DMS 273 (cell line): ENCODE measurements around the gene C5orf58.

Source experiments
- DNase-seq: peaks from one replicate; lab custom pipeline; 2025; ENCODE audit not compliant: unreplicated experiment; lab: John Stamatoyannopoulos, UW

The C5orf58 gene

DNA sequence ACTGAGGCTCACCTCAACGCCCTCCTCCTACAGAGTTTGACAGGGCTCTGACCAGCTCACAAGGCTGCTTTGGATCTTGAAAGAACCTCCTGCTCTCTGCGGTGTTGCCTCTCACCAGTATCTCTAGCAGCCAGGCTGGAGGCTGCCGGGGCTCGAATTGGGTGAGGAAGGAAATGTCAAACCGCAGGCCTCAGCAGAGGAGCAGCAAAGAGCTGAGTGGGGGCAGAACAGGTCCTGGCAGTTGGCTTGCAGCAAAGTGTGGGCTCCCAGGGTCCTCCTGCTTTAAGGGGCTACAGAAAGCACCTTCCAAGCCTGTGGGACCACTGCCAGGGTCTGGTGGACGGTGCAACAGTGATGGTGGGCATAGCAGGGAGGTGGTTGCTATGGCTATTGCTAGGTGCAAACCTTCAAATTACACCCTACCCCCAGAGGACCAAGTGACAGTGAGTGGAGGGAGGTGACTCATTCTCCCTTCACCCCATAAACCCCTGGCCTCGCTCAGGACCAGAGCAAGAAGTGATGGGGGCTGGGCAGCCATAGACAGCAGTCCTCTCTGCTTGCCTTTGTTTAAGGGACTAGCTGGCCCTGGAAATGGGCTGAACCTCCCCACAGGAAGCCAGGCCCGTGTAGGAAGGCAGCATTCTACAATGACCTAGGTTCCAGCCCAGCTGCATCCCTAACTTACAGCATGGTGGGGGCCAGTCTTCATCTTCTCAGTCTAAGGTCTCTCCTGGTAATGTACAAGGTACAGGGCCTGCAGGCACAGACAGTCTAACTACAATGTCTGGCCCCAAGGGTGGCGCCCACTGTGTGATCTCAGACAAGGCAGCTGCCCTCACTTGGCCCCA is 46.0 kb downstream of the C5orf58 start:
- no peak for DNase-seq

DNA sequence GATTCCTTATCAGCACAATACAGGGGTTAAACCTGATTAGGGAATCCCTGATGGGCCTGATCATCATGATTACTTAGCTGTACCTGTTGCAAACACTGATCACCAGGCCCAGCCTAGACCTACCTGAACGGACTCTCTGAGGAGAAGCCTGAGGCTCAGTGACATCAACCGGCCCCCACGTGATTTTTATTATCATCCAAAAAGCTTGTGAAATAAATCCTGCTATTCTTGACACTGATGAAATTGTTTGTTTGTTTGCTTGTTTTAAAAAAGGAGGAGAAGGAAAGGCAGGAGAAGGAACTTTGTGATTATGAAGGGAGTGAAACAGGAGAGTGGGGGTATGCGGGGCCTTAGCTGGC is 46.7 kb downstream of the C5orf58 start:
- no peak for DNase-seq

DNA sequence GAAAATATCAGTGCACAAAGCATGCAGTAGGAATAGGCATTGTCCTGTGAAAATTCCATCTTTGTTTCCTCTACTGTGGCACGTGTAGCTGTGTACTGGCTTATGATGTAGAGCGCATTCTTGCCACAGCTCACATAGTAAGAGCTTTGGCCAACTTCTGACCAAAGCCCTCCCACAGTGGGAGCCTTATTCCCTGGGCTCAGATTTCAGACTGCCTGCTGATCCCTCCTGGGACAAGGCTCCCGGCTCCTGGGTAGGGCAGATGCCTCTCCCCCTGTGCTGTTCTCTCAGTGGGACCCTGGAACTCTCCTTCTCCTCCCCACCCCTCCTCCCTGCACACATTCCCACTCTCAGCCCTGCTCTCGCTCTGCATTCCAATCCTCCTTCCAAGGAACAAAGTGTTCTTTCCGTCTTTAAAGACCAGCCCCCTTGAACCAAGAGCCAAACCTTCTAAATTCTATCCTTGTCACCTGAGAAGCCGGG is 47.3 kb downstream of the C5orf58 start:
- DNase-seq, result no peak

- DNase-seq, result no peak
Measured at GRCh38 chr5:170283296-170283695, 50.5 kb downstream of the C5orf58 start.

DNA sequence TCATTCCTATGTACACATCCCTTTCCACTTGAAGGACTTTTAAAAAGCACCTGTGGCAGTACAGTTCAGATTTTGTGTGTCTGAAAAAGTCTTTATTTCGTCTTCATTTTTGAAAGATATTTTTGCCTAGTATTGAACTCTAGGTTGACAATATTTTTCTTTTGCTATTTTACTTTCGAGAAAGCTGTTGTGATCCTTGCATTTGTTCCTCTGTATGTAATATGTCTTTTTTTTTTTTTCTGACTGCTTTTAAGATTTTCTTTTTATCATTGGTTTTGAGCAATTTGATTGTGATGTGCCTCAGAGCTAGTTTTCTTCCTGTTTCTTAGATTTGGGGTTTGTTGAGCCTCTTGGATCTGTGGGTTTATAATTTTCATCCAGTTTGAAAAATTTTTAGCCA is 51.4 kb downstream of the C5orf58 start:
- no peak for DNase-seq

DNA sequence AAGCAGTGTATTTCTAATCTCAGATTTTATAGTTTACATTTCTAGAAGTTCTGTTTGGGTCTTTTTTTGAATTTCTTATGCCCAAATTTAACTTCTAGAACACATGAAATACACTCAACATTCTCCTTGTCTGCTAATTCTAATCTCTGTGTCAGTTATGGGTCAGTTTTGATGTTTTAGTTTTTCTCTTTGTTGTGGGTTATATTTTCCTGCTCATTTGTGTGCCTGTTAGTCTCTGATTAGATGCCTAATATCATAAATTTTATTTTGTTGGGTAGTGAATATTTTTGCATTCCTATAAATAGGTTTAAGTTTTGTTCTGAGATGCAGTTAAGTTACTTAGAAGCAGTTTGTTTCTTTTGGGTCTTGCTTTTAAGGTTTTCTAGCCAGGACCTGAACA is 52.4 kb downstream of the C5orf58 start:
- DNase-seq, result no peak

GRCh38 chr5:170286386-170286925 is 53.7 kb downstream of the C5orf58 start:
- DNase-seq, result no peak

GRCh38 chr5:170287532-170287931 is 54.7 kb downstream of the C5orf58 start:
- DNase-seq, result no peak

GRCh38 chr5:170288151-170288550 is 55.4 kb downstream of the C5orf58 start:
- DNase-seq, result no peak

DNA sequence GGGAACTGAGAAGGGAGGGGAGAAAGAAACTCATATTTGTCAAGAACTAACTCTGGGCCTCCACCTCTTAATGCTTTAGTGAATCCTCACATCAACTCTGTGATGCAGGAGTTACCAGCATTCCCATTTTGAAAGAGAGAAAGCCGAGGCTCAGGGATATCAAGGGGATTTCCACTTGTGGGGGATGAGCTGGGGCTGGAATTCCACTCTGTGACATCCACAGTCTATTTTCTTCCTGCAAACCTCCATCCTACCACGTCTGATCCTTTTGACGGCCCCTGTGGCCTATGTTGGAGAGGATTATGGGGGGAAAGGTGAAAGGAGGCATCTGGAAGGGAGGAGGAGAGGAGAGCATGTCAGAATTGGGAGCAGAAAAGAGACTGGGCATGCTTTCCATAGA is 55.8 kb downstream of the C5orf58 start:
- no peak for DNase-seq

- DNase-seq, result no peak
Measured at GRCh38 chr5:170289121-170289520, 56.3 kb downstream of the C5orf58 start.

GRCh38 chr5:170289764-170290163 is 57.0 kb downstream of the C5orf58 start:
- DNase-seq, result no peak

DNA sequence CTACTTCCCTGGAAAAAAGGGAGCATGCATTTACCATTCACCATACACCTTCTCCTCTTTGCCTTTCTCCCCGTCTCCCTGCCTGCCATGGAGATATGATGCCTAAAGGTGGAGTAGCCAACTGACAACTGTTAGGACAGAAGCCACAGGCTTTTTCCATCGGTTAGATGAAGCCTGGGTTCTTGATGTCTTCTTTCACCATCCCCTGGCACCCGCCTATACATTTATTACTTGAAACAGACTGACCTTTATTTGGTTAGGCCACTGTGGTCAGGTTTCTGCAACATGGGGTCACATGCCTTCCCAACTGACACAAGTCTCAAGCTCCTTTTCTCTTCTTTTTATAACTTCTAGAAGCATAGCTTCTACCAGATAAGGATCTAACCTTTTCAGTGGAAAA is 57.7 kb downstream of the C5orf58 start:
- DNase-seq, result no peak

GRCh38 chr5:170292179-170293104 is 59.7 kb downstream of the C5orf58 start:
- no peak for DNase-seq

DNA sequence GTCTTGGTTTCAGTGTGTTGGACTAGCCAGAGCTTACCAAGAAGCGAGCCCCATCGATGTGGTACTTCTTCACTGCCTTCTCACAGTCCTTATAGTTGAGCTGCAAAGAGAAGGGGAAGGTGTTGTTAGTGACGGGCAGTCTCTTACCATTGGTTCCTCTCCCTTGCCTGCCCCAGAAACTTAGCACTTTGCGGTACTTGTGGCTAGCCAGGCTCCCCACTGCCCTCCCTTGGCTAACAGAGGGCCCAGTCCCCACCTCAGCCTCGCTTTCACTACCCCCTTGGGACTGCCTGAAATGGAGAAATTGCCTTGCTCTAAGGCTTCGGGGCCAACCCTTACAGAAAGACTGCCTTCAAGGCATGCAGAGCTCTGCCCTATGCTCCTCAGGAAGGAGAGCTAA is 60.5 kb downstream of the C5orf58 start:
- DNase-seq, result no peak

- DNase-seq, result no peak
Measured at GRCh38 chr5:170294057-170294456, 61.3 kb downstream of the C5orf58 start.

DNA sequence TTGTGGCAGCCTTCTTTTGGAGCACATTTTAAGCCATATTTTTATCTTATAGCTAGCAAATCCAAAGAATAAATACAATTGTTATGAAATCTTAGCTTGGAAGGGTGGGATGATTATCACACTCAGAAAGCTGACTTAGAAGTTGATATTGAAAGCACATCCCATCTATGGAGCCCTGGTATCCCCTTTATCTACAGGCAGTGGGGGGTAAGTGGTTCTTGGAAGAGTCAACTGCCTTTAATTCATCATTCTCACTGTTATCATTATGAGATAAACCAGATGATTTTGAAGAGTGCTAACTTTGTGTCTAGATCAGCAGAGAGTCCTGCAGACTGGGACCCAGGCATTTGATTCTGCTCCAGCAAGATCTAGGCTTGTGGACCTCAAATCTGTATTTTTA is 61.8 kb downstream of the C5orf58 start:
- DNase-seq, result no peak
